HT1080 (cell line): ENCODE data around the gene FBP1. TPM values are rescaled to one million over a fixed set of nuclear protein-coding genes. Genes with fewer than 3 reads are reported as not detected.
"Not testable (repeated sequence)": the region's sequence is repeated elsewhere in the genome, so short reads cannot be mapped to it uniquely, and the experiment has no call there.

ENCODE experiments used
- DNase-seq: peaks from one replicate; pipeline ENCODE4 v3.0.0-alpha.2; 2015; ENCODE audit warnings: low read depth
- total RNA-seq: library from RNA; depleted of rRNA; stranded (reverse); fragments of >200 nt; shearing (Covaris generic); gene quantifications from 2 replicates; pipeline ENCODE4 v1.2.3, GENCODE V29; 2014

FBP1 gene
- total RNA-seq, 1 experiment from 2014 or later = not detected

- no peak for DNase-seq
Measured at GRCh38 chr9:94622087-94622800, 17.1 kb downstream of the FBP1 start.

- no peak for DNase-seq
Measured at GRCh38 chr9:94619026-94619425, 20.3 kb downstream of the FBP1 start.

GRCh38 chr9:94613003-94613402 lies 26.3 kb downstream of the FBP1 start:
- DNase-seq = no peak

GRCh38 chr9:94612071-94612470 lies 27.2 kb downstream of the FBP1 start:
- no peak for DNase-seq

GRCh38 chr9:94611638-94612068 lies 27.7 kb downstream of the FBP1 start:
- DNase-seq = no peak

- DNase-seq = no peak
Measured at GRCh38 chr9:94610181-94610606, 29.1 kb downstream of the FBP1 start.

- DNase-seq = no peak
Measured at GRCh38 chr9:94607423-94607691, 32.0 kb downstream of the FBP1 start.

GRCh38 chr9:94606646-94607422 lies 32.5 kb downstream of the FBP1 start:
- DNase-seq = no peak

GRCh38 chr9:94603259-94604160 lies 35.8 kb downstream of the FBP1 start:
- DNase-seq = peak; percentile 80

GRCh38 chr9:94602666-94603065 lies 36.7 kb downstream of the FBP1 start:
- no peak for DNase-seq

- no peak for DNase-seq
Measured at GRCh38 chr9:94600715-94601114, 38.6 kb downstream of the FBP1 start.

- no peak for DNase-seq
Measured at GRCh38 chr9:94600258-94600657, 39.1 kb downstream of the FBP1 start.

- no peak for DNase-seq
Measured at GRCh38 chr9:94599102-94599501, 40.2 kb downstream of the FBP1 start.

- DNase-seq = no peak
Measured at GRCh38 chr9:94593459-94594345, 45.6 kb downstream of the FBP1 start, which contains the start of gene FBP2. Gene FBP2 (minus strand): TSS chr9:94593824. CDS start chr9:94593726, 98 bp downstream.

- not testable (repeated sequence) for DNase-seq
Measured at GRCh38 chr9:94592683-94593082, 46.6 kb downstream of the FBP1 start.

GRCh38 chr9:94591876-94592275 lies 47.4 kb downstream of the FBP1 start:
- no peak for DNase-seq

- not testable (repeated sequence) for DNase-seq
Measured at GRCh38 chr9:94591046-94591545, 48.2 kb downstream of the FBP1 start.

GRCh38 chr9:94588681-94589080 lies 50.6 kb downstream of the FBP1 start:
- no peak for DNase-seq

- peak; percentile 78 for DNase-seq
Measured at GRCh38 chr9:94586814-94587213, 52.5 kb downstream of the FBP1 start.

- no peak for DNase-seq
Measured at GRCh38 chr9:94586316-94586715, 53.0 kb downstream of the FBP1 start.

GRCh38 chr9:94584555-94584954 lies 54.8 kb downstream of the FBP1 start:
- DNase-seq = no peak
